NCI-H460 (cell line): Measurements from ENCODE around the gene CHRNA5. TPM values are rescaled to one million over a fixed set of nuclear protein-coding genes. Genes with fewer than 3 reads are reported as not detected.
A peak's percentile ranks its signal among the peaks of the same experiment; 100 is the strongest.

Experiments
- DNase-seq: peaks from one replicate; pipeline ENCODE4 v3.0.0-alpha.2; 2016; ENCODE audit warnings: low read depth; ENCODE audit errors: extremely low read depth
- small RNA-seq, 2 experiments: library from RNA; depleted of rRNA; stranded (forward); fragments of <200 nt; gene quantifications; one replicate each; pipeline ENCODE3, GENCODE V24; 2014
- total RNA-seq: library from RNA; depleted of rRNA; stranded (reverse); fragments of >200 nt; shearing (Covaris generic); gene quantifications from 2 replicates; pipeline ENCODE4 v1.2.3, GENCODE V29; 2014; rRNA removed

CHRNA5 gene
- total RNA-seq, 1 experiment from 2014 or later: 21.0 TPM

DNA sequence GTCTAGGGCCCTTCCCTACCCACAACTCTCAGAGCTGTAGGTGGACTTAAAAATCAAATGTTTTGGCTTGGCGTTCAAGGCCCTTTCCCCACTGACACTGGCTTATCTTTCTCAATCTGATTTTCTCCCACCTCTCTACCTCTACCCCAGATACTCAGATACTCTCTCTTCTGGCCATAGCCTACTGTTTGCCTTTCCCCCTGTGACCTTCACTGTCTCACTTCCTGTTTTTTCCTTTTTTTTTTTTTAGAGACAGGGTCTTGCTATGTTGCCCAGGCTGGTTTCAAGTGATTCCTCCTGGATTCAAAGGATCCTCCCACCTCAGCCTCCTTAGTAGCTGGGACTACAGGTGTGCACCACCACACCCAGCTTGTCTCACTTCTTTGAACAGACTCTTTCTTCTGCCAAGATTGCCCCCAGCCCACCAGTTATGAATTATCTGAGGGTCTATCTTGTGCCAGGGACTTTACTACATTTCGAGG is 71.1 kb downstream of the CHRNA5 start:
- DNase-seq: no peak

GRCh38 chr15:78637776-78638435 is 72.6 kb downstream of the CHRNA5 start:
- no peak for DNase-seq

GRCh38 chr15:78638658-78639314 is 73.5 kb downstream of the CHRNA5 start:
- peak; percentile 55 for DNase-seq

GRCh38 chr15:78640527-78641101 is 75.3 kb downstream of the CHRNA5 start:
- DNase-seq: no peak

DNA sequence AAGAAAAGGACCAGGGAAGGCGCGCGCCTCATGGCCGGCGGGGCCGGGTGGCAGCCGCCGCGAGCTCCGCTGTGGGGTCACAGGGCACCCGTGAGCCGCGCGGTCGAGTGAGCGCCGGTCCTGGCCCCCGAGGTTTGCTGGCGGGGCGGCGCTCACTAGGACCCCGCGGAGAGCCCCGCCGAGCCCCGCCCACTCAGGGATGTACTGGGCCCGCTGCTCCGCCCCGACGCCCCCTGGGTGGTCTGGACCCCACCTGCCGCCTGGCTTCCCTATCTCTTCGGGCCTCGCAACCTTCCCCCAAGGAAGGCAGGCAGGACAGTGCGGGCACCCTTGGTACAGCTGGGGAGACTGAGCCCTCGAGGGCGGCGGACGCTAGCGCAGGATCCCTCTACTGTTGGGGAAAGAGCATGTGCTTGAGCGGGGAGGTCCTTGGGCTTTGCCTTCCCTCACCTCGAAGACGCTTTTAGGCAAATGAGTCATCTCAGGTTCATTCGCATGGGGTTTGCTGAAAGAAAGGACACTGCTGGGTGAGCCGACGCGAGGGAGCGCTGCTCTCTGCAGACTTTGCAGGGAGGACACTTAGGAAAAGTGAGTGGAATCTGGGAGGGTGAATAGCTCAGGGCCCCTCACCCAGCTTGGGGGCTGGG is 75.9 kb downstream of the CHRNA5 start, which contains the start of gene CHRNB4:
Gene CHRNB4 (minus strand): TSS at position 109 of the 647 bp plus-strand sequence. CDS start 77 bp downstream, at position 32.
- DNase-seq: no peak

DNA sequence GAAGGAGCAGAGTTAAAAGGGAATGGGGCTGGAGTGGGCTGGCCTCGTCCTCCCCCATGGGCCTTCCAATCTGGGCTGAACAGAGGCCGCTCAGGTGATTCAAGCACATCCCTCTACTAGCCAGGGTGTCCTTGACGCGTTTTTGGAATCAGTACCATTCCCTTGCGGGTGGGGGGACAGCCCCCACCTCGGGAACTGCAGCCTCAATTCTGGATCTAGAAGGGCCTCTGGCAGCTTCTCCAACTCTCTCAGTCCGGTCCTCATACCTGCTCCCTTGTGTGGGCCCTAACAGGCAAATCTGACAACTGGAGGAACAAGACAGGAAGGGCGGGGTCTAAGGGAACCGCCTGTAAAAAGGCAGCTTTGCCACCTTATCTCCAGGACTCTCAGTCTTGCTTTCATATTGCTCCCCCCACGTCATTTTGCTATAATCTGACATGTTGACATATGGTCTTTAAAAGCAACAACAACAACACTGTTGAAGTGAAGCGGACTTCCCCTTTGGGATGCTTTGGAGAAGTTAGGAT is 76.5 kb downstream of the CHRNA5 start:
- DNase-seq: no peak

DNA sequence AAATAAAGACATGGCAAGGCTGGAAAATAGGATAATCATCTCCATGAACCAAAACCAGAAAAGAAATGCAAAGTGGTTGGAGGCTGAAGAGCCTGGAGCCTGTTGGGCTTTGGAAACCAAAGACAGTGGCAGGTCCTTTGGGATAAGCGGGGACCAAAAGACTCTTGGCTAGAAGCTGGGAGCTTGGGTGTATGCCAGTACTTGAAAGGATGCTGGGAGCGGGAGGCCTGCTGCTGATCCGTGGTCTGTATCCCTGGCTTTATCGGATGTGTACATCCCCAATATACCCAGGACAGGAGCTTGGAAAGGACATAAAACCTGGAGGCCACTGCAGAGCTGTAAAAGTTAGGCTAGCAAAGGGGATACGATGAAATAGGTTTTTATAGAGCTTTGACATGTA is 77.0 kb downstream of the CHRNA5 start:
- DNase-seq: no peak

Small RNA genes within 50 kb of the gene (small RNA-seq; reads per million reads assigned to genes)
- gene AC067863.2: 0 reads per million in 2 experiments

Other genes with a start within 250 kb of the CHRNA5 start
- gene CRABP1, start 225.2 kb upstream of the CHRNA5 start, total RNA-seq: 0.25 TPM in 1 of 2 replicates, not detected in the other
- gene IREB2, start 127.3 kb upstream of the CHRNA5 start, total RNA-seq: 31.6 and 32.4 TPM in 2 replicates
- gene HYKK, start 57.9 kb upstream of the CHRNA5 start, total RNA-seq: 6.6 and 6.9 TPM in 2 replicates
- gene PSMA4, start 25.1 kb upstream of the CHRNA5 start, total RNA-seq: 265 and 307 TPM in 2 replicates
- gene CHRNA3, start 55.5 kb downstream of the CHRNA5 start, total RNA-seq: not detected in 2 replicates
- 0.05 TPM in 1 of 2 replicates, not detected in the other for gene CHRNB4, start 75.7 kb downstream of the CHRNA5 start, total RNA-seq
- 1.8 and 2.1 TPM in 2 replicates for gene ADAMTS7, start 245.9 kb downstream of the CHRNA5 start, total RNA-seq